ENCODE measurements around the gene IL21. TPM values are rescaled to one million over a fixed set of nuclear protein-coding genes. Genes with fewer than 3 reads are reported as not detected.
"Not testable (repeated sequence)": the region's sequence is repeated elsewhere in the genome, so short reads cannot be mapped to it uniquely, and the experiment has no call there.

The IL21 gene
- total RNA-seq, 2 donors from 2014 or later, result not detected

GRCh38 chr4:122658377-122658776, 37.5 kb upstream of the IL21 start:
- no peak for DNase-seq
- H3K4me3 ChIP-seq, result no peak overlapping the region
- intact Hi-C loops (cut with DNase I), result no loop called here
- no peaks in the 10 kb centered on the region for H3K27me3 ChIP-seq
- no peaks in the 10 kb centered on the region for H3K9me3 ChIP-seq
- no peak overlapping the region for H3K9ac ChIP-seq (ENCODE audit: low read depth in 2 of 2, low read length in 2 of 2)
- no peaks in the 10 kb centered on the region for H3K4me1 ChIP-seq
- H3K27ac ChIP-seq, result no peak overlapping the region
- no peaks in the 10 kb centered on the region for H3K36me3 ChIP-seq
- TF ChIP-seq CTCF (IDR thresholded peaks at IDR 0.05), result no peak

GRCh38 chr4:122657553-122657952, 36.7 kb upstream of the IL21 start:
- Histone ChIP-seq H3K9me3 (no peaks in the 10 kb centered on the region), H3K27me3 (no peaks in the 10 kb centered on the region), H3K36me3 (no peaks in the 10 kb centered on the region), H3K27ac (no peak overlapping the region), H3K4me1 (no peaks in the 10 kb centered on the region), H3K9ac (ENCODE audit: low read depth in 2 of 2, low read length in 2 of 2) (no peak overlapping the region), H3K4me3 (no peak overlapping the region)
- no peak for TF ChIP-seq CTCF (IDR thresholded peaks at IDR 0.05)
- no peak for DNase-seq
- intact Hi-C loops (cut with DNase I), result no loop called here

- intact Hi-C loops (cut with DNase I); H3K4me3 ChIP-seq; H3K9me3 ChIP-seq; H3K36me3 ChIP-seq; H3K27me3 ChIP-seq; DNase-seq; H3K9ac ChIP-seq (ENCODE audit: low read depth in 2 of 2, low read length in 2 of 2); H3K4me1 ChIP-seq; H3K27ac ChIP-seq: not testable (repeated sequence)
These were observed 35.7 kb upstream of the IL21 start for GRCh38 chr4:122656583-122656982.

GRCh38 chr4:122652379-122652778, 31.5 kb upstream of the IL21 start:
- no peaks in the 10 kb centered on the region for H3K36me3 ChIP-seq
- H3K9me3 ChIP-seq, result no peaks in the 10 kb centered on the region
- H3K9ac ChIP-seq (ENCODE audit: low read depth in 2 of 2, low read length in 2 of 2), result no peak overlapping the region
- intact Hi-C loops (cut with DNase I), result no loop called here
- H3K4me3 ChIP-seq, result no peak overlapping the region
- no peaks in the 10 kb centered on the region for H3K4me1 ChIP-seq
- DNase-seq, result peak; percentile 32
- no peaks in the 10 kb centered on the region for H3K27me3 ChIP-seq
- no peak overlapping the region for H3K27ac ChIP-seq
- TF ChIP-seq CTCF (IDR thresholded peaks at IDR 0.05), result peak; percentile 38

GRCh38 chr4:122650148-122650547, 29.3 kb upstream of the IL21 start:
- no peaks in the 10 kb centered on the region for H3K27me3 ChIP-seq
- intact Hi-C loops (cut with DNase I), result no loop called here
- DNase-seq, result no peak
- no peak overlapping the region for H3K4me3 ChIP-seq
- no peak overlapping the region for H3K27ac ChIP-seq
- no peaks in the 10 kb centered on the region for H3K36me3 ChIP-seq
- H3K4me1 ChIP-seq, result no peaks in the 10 kb centered on the region
- TF ChIP-seq CTCF (IDR thresholded peaks at IDR 0.05), result no peak
- no peak overlapping the region for H3K9ac ChIP-seq (ENCODE audit: low read depth in 2 of 2, low read length in 2 of 2)
- H3K9me3 ChIP-seq, result no peaks in the 10 kb centered on the region

- no peaks in the 10 kb centered on the region for H3K4me1 ChIP-seq
- intact Hi-C loops (cut with DNase I), result no loop called here
- H3K4me3 ChIP-seq, result no peak overlapping the region
- no peaks in the 10 kb centered on the region for H3K9me3 ChIP-seq
- DNase-seq, result no peak
- H3K36me3 ChIP-seq, result no peaks in the 10 kb centered on the region
- TF ChIP-seq CTCF (IDR thresholded peaks at IDR 0.05), result no peak
- H3K27ac ChIP-seq, result no peak overlapping the region
- H3K9ac ChIP-seq (ENCODE audit: low read depth in 2 of 2, low read length in 2 of 2), result no peak overlapping the region
- H3K27me3 ChIP-seq, result no peaks in the 10 kb centered on the region
These were observed 26.8 kb upstream of the IL21 start for GRCh38 chr4:122647656-122648055.

Data from colonic mucosa (tissue), 4 donors.